Panc1 (cell line): ENCODE measurements around the gene CLPTM1L.

Source experiments
- CTCF ChIP-seq: fragments of 450-650 bp; IDR thresholded peaks from 2 replicates; pipeline ENCODE4 v1.5.1; 2017; ENCODE audit warnings: mild to moderate bottlenecking
- POLR2AphosphoS5 ChIP-seq: IDR thresholded peaks from 2 replicates; pipeline ENCODE4 v1.6.1; 2012; ENCODE audit warnings: mild to moderate bottlenecking, low read depth, low read length, moderate library complexity
- REST ChIP-seq, 2 experiments: IDR thresholded peaks; 2 replicates each; pipeline ENCODE4 v1.6.1; 2011 to 2012; ENCODE audit warnings: low read depth in 2 of 2, control low read depth in 1 of 2, low read length in 1 of 2, mild to moderate bottlenecking in 1 of 2, moderate library complexity in 1 of 2; ENCODE audit not compliant: insufficient read depth in 1 of 2
- SIN3A ChIP-seq: IDR thresholded peaks from 2 replicates; pipeline ENCODE4 v1.6.1; 2012; ENCODE audit warnings: low read depth, mild to moderate bottlenecking, low read length, moderate library complexity, borderline replicate concordance; ENCODE audit not compliant: insufficient read depth

- TF ChIP-seq CTCF, result no peak
- TF ChIP-seq REST (IDR thresholded peaks at IDR 0.05; ENCODE audit: insufficient read depth in 1 of 2, low read depth in 2 of 2, low read length in 1 of 2), result no peak
- TF ChIP-seq SIN3A, result no peak
- TF ChIP-seq POLR2AphosphoS5, result no peak
Measured at GRCh38 chr5:1272201-1272600, 72.7 kb downstream of the CLPTM1L start.
